22Rv1 (cell line): ENCODE measurements around the gene GRIA1.

Experiments used
- H3K27ac ChIP-seq: fragments of 450-650 bp; 2 replicates; pipeline ENCODE4 v1.5.1; 2017
- ZFX ChIP-seq: fragments of 450-650 bp; IDR thresholded peaks from 2 replicates; pipeline ENCODE4 v1.6.1; 2017; ENCODE audit warnings: antibody characterized with exemption, borderline replicate concordance
- TF ChIP-seq, protein P1 (sequence below): fragments of 450-650 bp; IDR thresholded peaks from 2 replicates; pipeline ENCODE4 v1.5.1; 2017; ENCODE audit warnings: mild to moderate bottlenecking

Gene GRIA1

DNA sequence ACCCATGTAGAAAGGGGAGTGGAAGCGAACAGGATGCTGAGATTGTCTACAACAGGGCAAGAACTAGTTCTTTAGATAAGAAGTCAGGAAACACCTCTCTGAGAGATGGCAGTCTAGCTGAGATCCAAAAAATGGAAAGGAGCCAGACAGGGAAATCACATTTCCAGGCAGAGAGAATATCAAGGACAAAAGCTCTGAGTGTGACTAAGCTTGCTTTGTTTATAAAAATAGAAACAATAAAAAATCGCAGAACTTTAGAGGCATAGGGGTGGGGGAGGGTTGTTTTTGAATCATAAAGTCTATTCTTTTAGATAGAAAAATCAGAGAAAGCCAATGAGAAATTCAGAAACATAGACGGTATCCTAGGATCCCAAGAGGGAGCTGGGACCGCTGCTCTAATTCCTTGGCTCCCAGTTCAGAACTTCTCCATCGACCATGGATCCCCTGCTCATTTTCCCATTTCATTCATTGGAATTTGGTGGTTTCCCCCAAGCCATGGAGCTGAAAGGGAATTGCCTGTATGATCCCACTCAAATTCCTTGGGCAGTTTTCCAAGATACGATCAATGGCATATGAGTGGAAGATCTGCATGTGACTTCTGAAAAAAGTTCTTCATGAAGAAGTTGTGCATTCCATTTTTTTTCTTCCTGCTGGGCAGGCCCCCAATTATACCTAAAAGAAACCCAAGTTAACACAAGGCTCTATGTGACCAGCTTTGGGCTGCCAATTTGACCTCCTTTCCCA, 182.0 kb downstream of the GRIA1 start:
- TF ChIP-seq ZFX, result no peak
- TF ChIP-seq, protein P1, sequence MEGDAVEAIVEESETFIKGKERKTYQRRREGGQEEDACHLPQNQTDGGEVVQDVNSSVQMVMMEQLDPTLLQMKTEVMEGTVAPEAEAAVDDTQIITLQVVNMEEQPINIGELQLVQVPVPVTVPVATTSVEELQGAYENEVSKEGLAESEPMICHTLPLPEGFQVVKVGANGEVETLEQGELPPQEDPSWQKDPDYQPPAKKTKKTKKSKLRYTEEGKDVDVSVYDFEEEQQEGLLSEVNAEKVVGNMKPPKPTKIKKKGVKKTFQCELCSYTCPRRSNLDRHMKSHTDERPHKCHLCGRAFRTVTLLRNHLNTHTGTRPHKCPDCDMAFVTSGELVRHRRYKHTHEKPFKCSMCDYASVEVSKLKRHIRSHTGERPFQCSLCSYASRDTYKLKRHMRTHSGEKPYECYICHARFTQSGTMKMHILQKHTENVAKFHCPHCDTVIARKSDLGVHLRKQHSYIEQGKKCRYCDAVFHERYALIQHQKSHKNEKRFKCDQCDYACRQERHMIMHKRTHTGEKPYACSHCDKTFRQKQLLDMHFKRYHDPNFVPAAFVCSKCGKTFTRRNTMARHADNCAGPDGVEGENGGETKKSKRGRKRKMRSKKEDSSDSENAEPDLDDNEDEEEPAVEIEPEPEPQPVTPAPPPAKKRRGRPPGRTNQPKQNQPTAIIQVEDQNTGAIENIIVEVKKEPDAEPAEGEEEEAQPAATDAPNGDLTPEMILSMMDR, result no peak
- H3K27ac ChIP-seq, result no peak overlapping the region

GRCh38 chr5:153674356-153674755, 183.9 kb downstream of the GRIA1 start:
- no peak overlapping the region for H3K27ac ChIP-seq
- TF ChIP-seq, protein P1, result no peak
- TF ChIP-seq ZFX, result no peak

DNA sequence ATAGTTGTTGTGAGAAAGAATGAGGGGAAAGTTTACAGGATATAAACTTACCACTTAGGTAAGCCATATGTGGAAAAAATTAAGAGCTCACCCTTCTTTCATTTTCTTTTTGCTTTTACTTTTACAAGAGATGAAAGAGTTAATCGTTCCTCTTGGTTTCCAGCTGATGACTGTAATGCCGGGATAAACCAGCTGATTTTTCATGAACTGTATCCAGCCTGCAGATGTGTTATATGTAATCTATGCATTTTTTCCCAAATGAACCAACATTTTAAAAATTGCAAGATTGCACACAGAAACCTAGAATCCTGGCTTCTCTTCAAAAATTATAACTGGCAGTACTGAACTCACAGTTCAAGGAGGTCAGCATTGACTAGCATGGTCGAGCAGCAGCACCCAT, 185.9 kb downstream of the GRIA1 start:
- H3K27ac ChIP-seq, result no peak overlapping the region
- no peak for TF ChIP-seq ZFX
- TF ChIP-seq, protein P1, result no peak

DNA sequence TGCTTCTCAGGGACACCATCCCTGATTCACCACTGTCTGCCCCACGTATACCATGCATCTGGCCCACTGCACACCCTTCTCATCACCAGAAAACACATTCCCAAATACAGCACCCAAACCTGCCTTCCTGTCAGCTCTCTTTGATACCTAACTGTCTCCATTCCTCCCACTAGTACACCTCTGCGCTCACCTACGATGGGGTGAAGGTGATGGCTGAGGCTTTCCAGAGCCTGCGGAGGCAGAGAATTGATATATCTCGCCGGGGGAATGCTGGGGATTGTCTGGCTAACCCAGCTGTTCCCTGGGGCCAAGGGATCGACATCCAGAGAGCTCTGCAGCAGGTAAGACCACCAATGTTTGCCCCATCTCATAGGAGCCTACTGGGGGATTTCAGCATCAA, 186.4 kb downstream of the GRIA1 start:
- TF ChIP-seq, protein P1, result no peak
- no peak for TF ChIP-seq ZFX

DNA sequence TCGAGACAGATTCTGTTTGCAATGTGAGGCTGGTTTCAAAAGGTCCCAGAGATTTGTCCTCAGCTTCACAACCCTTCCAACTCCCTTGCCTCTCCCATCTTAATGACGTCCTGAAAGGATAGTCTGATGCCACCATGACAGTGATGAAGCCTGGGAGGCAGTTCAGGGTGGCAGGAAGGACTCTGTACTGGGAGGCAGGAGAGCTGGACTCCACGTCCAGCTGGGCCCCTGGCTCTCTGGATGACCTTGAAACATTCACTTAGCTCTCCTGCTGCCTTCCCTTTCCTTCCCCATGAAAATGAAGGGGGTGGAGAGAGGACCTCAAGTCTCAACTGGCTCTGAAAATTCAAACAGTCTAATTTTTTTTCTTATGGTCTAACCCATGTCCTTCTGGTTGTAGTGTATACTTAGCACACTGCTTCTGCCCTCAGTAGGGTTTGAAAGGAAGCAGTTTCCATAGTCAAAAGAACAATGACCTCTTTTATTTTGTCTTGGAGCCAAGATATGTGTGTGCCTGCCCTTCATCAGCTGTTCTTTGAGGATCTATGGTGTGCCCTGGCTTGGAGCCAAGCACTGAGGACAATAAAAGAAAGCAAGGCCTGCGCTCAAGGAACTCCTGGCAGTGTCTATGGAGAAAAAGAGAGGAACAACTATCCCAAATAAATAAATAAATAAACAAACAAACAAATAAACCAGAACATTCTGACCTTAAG, 188.3 kb downstream of the GRIA1 start:
- no peak overlapping the region for H3K27ac ChIP-seq
- no peak for TF ChIP-seq ZFX
- TF ChIP-seq, protein P1, result no peak

More for the DNA sequence above, 186.4 kb downstream of the GRIA1 start:
- no peak overlapping the region for H3K27ac ChIP-seq

DNA sequence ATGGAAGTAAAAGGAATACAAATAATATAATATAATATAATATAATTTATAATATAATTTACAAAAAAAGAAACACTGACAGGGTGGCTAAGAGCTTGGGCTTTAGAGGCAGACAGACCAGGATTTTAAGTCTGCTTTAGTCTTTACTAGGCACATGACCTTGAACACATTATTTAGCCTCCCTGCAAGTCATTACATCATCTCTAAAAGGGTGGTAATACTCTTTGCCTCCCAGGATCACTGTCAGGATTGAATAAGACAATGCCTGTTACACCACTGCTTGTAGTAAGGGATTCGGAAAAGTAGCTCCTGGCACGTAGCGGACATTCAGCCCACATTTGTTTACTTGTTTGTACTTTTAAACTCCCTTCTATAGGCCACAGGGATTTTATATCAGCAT, 199.8 kb downstream of the GRIA1 start:
- no peak for TF ChIP-seq ZFX
- TF ChIP-seq, protein P1, result no peak
- H3K27ac ChIP-seq, result no peak overlapping the region

- TF ChIP-seq, protein P1, result no peak
- no peak for TF ChIP-seq ZFX
- H3K27ac ChIP-seq, result no peak overlapping the region
These were observed 205.8 kb downstream of the GRIA1 start for GRCh38 chr5:153696256-153696655.
